Mammary epithelial cell (primary cell): ENCODE results near the gene TIMM17A.
A peak's percentile ranks its signal among the peaks of the same experiment; 100 is the strongest.

Experiments used
- EZH2 ChIP-seq: IDR thresholded peaks from 2 replicates; pipeline ENCODE4 v1.6.1; 2012; ENCODE audit warnings: low read length, inconsistent platforms, borderline replicate concordance
- TF ChIP-seq, protein P1 (sequence below), 2 donors: IDR thresholded peaks in 1 of 2; conservative IDR thresholded peaks in 1 of 2; 2 replicates each; pipeline ENCODE4 v1.5.1; 2011 to 2012; ENCODE audit warnings: inconsistent platforms in 2 of 2, low read length in 2 of 2, mild to moderate bottlenecking in 2 of 2, control low read depth in 1 of 2, low read depth in 1 of 2; ENCODE audit not compliant: insufficient read depth in 1 of 2; ENCODE audit errors: extremely low read depth in 1 of 2

GRCh38 chr1:201999625-202000238, 44.4 kb downstream of the TIMM17A start:
- TF ChIP-seq, protein P1, sequence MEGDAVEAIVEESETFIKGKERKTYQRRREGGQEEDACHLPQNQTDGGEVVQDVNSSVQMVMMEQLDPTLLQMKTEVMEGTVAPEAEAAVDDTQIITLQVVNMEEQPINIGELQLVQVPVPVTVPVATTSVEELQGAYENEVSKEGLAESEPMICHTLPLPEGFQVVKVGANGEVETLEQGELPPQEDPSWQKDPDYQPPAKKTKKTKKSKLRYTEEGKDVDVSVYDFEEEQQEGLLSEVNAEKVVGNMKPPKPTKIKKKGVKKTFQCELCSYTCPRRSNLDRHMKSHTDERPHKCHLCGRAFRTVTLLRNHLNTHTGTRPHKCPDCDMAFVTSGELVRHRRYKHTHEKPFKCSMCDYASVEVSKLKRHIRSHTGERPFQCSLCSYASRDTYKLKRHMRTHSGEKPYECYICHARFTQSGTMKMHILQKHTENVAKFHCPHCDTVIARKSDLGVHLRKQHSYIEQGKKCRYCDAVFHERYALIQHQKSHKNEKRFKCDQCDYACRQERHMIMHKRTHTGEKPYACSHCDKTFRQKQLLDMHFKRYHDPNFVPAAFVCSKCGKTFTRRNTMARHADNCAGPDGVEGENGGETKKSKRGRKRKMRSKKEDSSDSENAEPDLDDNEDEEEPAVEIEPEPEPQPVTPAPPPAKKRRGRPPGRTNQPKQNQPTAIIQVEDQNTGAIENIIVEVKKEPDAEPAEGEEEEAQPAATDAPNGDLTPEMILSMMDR (conservative IDR thresholded peaks at IDR 0.05 in 1 of 2, IDR thresholded peaks at IDR 0.05 in 1 of 2; ENCODE audit: extremely low read depth in 1 of 2, insufficient read depth in 1 of 2, low read depth in 1 of 2, low read length in 2 of 2), result peak; percentile 78 to 92
- no peak for TF ChIP-seq EZH2
